Body of pancreas (tissue), 4 donors: Measurements from ENCODE around the gene CSAD. TPM values are rescaled to one million over a fixed set of nuclear protein-coding genes. Genes with fewer than 3 reads are reported as not detected.

Experiments used
- ATAC-seq: fragments of 150-250 bp; one replicate; pipeline ENCODE4 v1.9.1; 2016
- DNase-seq, 4 donors: peaks; one replicate each; pipeline ENCODE4 v3.0.0-alpha.2; 2019
- H3K27ac ChIP-seq, 4 donors: fragments of 200-600 bp; sonication (generic); 1 replicate in 3 of 4; 2 replicates in 1 of 4; pipeline versions ENCODE4 v1.5.1 to v1.6.1; 2016 to 2019; ENCODE audit warnings: mild to moderate bottlenecking in 1 of 4, mixed read lengths in 1 of 4, moderate library complexity in 1 of 4
- H3K27me3 ChIP-seq, 2 donors: fragments of 200-600 bp; sonication (generic); one replicate each; pipeline ENCODE4 v1.6.0; 2016; ENCODE audit warnings: mild to moderate bottlenecking in 1 of 2
- H3K36me3 ChIP-seq, 2 donors: fragments of 200-600 bp; sonication (generic); replicated peaks in 1 of 2; 2 replicates each; pipeline ENCODE4 v1.5.1; 2016; ENCODE audit warnings: low read depth in 2 of 2; ENCODE audit not compliant: insufficient read depth in 1 of 2
- H3K4me1 ChIP-seq: fragments of 200-600 bp; sonication (generic); one replicate; pipeline ENCODE4 v1.6.0; 2016
- H3K4me3 ChIP-seq, 2 donors: fragments of 200-600 bp; sonication (generic); 1 replicate in 1 of 2; 2 replicates in 1 of 2; pipeline ENCODE4 v1.5.1; 2016 to 2019
- H3K9me3 ChIP-seq, 3 donors: fragments of 200-600 bp; sonication (generic); 1 replicate in 2 of 3; 2 replicates in 1 of 3; pipeline ENCODE4 v1.5.1; 2016
- CTCF ChIP-seq, 7 experiments: fragments of 450-650 bp in 4 of 7; fragments of 200-600 bp in 3 of 7; sonication (generic) in 3 of 7; IDR thresholded peaks; one replicate each; pipeline ENCODE4 v1.5.1; 2016 to 2019; ENCODE audit warnings: antibody characterized with exemption in 7 of 7
- POLR2A ChIP-seq, 3 donors: fragments of 450-650 bp; IDR thresholded peaks; one replicate each; pipeline ENCODE4 v1.6.1; 2016; ENCODE audit warnings: antibody characterized with exemption in 3 of 3, mild to moderate bottlenecking in 2 of 3
- WGBS, 2 donors: methylation state at CpG; one replicate each; pipeline ENCODE4 v1.1.5; 2017; 5-methylcytosine and 5-hydroxymethylcytosine counted together
- intact Hi-C: fragments of 100-400 bp; cut with DNase I; formaldehyde crosslinking; loops from one replicate; pipeline ENCODE4 v1.15.1; 2023
- total RNA-seq, 2 donors: library from RNA; depleted of rRNA; stranded (reverse); fragments of >200 nt; gene quantifications; one replicate each; pipeline ENCODE4 v1.1.0, GENCODE V29; 2016

The CSAD gene
- total RNA-seq, 2 donors from 2014 or later, result 31.4 to 64.3 TPM

DNA sequence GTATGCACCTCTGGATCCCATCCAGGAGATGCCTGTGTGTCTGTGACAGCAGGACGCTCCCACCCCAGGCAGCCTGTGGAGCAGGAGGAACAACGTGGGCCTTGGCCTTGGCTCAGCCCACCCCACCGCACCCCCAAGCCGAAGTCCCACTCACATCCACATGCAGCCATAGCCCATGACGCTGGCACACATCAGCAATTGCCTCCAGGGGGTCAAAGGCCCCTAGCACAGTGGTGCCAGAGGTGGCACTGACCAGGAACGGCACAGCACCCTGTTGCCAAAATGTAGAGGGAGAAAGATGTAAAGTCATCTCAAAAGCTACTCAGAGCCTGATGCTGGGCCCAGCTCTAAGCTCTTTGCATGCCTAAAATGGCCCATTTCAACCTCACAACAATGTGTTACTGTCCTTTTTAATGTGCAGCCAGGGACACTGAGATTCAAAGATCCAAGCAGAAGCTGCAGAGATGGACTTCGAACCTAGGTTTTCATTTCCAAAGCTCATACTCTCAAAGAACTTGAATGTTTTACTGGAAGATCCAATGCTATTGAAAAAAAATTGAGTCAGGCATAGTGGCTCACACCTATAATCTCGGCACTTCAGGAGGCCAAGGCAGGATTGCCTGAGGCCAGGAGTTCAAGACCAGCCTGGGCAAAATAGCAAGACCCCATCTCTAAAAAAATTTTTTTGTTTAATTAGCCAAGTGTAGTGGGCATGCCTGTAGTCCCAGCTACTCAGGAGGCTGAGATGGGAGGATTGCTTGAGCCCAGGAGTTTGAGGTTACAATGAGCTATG is 19.4 kb downstream of the CSAD start:
- ATAC-seq, result no peak
- no peak overlapping the region for H3K27ac ChIP-seq
- intact Hi-C loops, result loop anchor here (5.0 kb wide), 1 partner anchor 36 kb away; no protein-coding TSS in a partner anchor
- TF ChIP-seq CTCF (IDR thresholded peaks at IDR 0.05) (no peak), POLR2A (IDR thresholded peaks at IDR 0.05) (no peak)
- H3K36me3 ChIP-seq, result no peaks in the 10 kb centered on the region
- H3K9me3 ChIP-seq, result no peaks in the 10 kb centered on the region
- H3K4me3 ChIP-seq, result no peak overlapping the region
- no peaks in the 10 kb centered on the region for H3K27me3 ChIP-seq
- no peak for DNase-seq
- 80 to 93% methylated on average over 5 to 8 of the region's 8 CpGs for WGBS, 2 donors
- H3K4me1 ChIP-seq, result no peaks in the 10 kb centered on the region

DNA sequence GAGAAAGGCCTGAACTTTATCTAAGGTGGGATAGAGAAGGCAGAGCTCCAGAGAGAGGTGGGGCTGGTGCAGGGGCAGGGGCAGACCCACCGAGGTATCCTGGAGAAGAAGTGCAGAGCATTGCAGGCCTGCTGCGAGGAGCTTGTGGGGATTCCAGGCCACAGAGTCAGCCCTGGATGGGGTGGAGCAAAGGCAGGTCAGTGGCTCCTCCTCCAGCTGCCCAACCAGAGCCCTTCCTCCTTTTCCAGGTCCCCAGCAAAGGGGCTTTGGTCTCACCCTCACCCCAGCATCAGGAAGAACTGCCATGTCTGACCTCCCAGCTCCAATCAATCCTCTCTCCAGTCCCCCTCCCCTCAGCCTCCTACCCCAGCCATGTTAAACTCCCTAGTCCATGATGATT is 20.1 kb downstream of the CSAD start:
- intact Hi-C loops, result loop anchor here (5.0 kb wide), 1 partner anchor 37 kb away; no protein-coding TSS in a partner anchor
- ATAC-seq, result no peak
- 65 to 74% methylated on average over 2 of the region's 2 CpGs for WGBS, 2 donors
- Histone ChIP-seq H3K4me3 (no peak overlapping the region), H3K27me3 (no peaks in the 10 kb centered on the region), H3K27ac (no peak overlapping the region), H3K4me1 (no peaks in the 10 kb centered on the region), H3K36me3 (no peaks in the 10 kb centered on the region), H3K9me3 (no peaks in the 10 kb centered on the region)
- no peak for DNase-seq
- TF ChIP-seq CTCF (IDR thresholded peaks at IDR 0.05), result no peak
- TF ChIP-seq POLR2A (IDR thresholded peaks at IDR 0.05), result no peak

DNA sequence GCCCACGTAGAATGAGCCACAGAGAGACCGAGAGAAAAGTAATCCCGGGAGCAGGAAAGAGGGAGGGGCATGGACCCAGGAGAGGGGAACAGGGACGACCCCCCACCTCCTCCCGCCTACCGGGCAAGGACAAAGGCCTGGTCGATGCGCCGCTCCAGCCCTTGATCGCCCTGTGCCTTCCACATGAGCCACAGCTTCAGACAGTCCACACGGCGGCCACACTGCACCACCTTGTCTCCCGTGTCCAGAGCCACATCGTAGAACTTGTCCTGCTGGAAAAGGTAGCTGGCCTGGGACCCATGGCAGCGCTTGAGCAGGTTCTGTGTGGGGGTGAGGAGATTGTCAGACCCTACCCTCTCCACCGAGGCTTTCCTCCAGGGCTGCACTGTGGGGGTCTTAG is 20.7 kb downstream of the CSAD start:
- intact Hi-C loops, result loop anchor here (5.0 kb wide), 1 partner anchor 37 kb away; no protein-coding TSS in a partner anchor
- no peaks in the 10 kb centered on the region for H3K27me3 ChIP-seq
- DNase-seq (no peak), ATAC-seq (no peak)
- H3K4me3 ChIP-seq, result no peak overlapping the region
- H3K36me3 ChIP-seq, result no peaks in the 10 kb centered on the region
- WGBS, 2 donors, result 76 to 77% methylated on average over 8 to 15 of the region's 16 CpGs
- TF ChIP-seq POLR2A (IDR thresholded peaks at IDR 0.05) (no peak), CTCF (IDR thresholded peaks at IDR 0.05) (no peak)
- H3K9me3 ChIP-seq, result no peaks in the 10 kb centered on the region
- H3K27ac ChIP-seq, result no peak overlapping the region
- H3K4me1 ChIP-seq, result no peaks in the 10 kb centered on the region

DNA sequence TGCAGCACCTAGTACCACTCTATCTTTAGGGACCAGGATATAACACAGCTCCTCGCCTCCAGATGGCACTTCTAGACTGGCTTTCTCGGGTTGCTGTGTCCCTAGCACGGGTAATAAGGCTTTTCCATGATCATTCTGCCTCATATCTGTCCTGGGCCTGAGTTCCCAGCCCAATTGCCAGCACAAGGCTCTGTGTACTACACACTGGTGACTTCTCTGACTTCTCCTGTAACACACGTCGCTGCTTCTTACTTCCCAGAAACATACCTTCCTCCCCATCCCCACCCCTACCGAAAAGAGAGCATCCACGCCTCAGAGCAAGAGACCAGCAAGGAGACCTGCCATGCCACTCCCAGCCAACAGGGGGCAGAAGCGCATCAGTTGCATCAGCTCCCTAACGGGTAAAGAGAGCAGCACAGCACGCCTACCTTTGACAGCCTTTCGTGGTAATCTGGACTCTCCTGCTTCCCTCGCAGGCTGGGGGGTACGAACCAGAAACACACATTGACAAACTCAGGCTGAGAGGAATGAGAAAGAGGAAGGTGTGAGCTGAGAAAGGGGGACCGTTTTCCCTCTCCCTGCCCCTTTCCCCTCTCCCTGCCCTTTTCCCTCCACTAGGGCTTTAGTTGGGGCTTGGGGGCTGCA is 21.4 kb downstream of the CSAD start:
- Histone ChIP-seq H3K9me3 (no peaks in the 10 kb centered on the region), H3K27ac (no peak overlapping the region), H3K36me3 (no peaks in the 10 kb centered on the region), H3K27me3 (no peaks in the 10 kb centered on the region), H3K4me1 (no peaks in the 10 kb centered on the region), H3K4me3 (no peak overlapping the region)
- WGBS, 2 donors, result 12 to 15% methylated on average over 14 of the region's 14 CpGs
- TF ChIP-seq CTCF (IDR thresholded peaks at IDR 0.05), result peak; percentile 88 to 97 (median 93)
- TF ChIP-seq POLR2A (IDR thresholded peaks at IDR 0.05), result no peak
- DNase-seq (peak; percentile 83 to 89 (median 86)), ATAC-seq (peak; percentile 90)
- intact Hi-C loops, result no loop called here
